A673 (cell line): ENCODE measurements around the gene COL1A1. TPM values are rescaled to one million over a fixed set of nuclear protein-coding genes. Genes with fewer than 3 reads are reported as not detected.

Source experiments
- BruUV-seq: library from RNA; stranded (reverse); fragments of 400-500 nt; replicated peaks from 2 replicates; lab custom pipeline; 2021; lab: Mats Ljungman, UMichigan
- CTCF ChIA-PET: fragments of 300-600 bp; sonication (Branson Sonifier 250); formaldehyde crosslinking; loops from one replicate; lab custom pipeline; 2022; ENCODE audit warnings: antibody characterized with exemption; lab: Charles Lee
- POLR2A ChIA-PET: fragments of 300-600 bp; sonication (Branson Sonifier 250); formaldehyde crosslinking; loops from one replicate; lab custom pipeline; 2022; ENCODE audit warnings: antibody characterized with exemption; ENCODE audit not compliant: low non-redundant PET; lab: Charles Lee
- DNase-seq: peaks from one replicate; pipeline ENCODE4 v3.0.0-alpha.2; 2015; ENCODE audit warnings: low spot score
- H3K27ac ChIP-seq: fragments of 200-600 bp; sonication (generic); 2 replicates; pipeline ENCODE4 v1.5.1; 2016; ENCODE audit warnings: mixed run types, low read depth, mild to moderate bottlenecking, mixed read lengths, antibody characterized with exemption, low read length; ENCODE audit not compliant: poor library complexity, severe bottlenecking
- H3K27me3 ChIP-seq: fragments of 200-600 bp; sonication (generic); replicated peaks from 2 replicates; pipeline ENCODE4 v1.6.1; 2017; ENCODE audit warnings: mixed run types, low read depth, mild to moderate bottlenecking, mixed read lengths, antibody characterized with exemption, low read length; ENCODE audit not compliant: insufficient read depth, poor library complexity
- H3K36me3 ChIP-seq: fragments of 200-600 bp; sonication (generic); 2 replicates; pipeline ENCODE4 v1.6.1; 2016; ENCODE audit warnings: mixed run types, mild to moderate bottlenecking, mixed read lengths, antibody characterized with exemption, low read length; ENCODE audit not compliant: insufficient read depth, poor library complexity, severe bottlenecking
- H3K4me1 ChIP-seq: fragments of 200-600 bp; sonication (generic); 2 replicates; pipeline ENCODE4 v1.6.1; 2017; ENCODE audit warnings: mixed run types, mild to moderate bottlenecking, mixed read lengths, antibody characterized with exemption, low read length; ENCODE audit not compliant: insufficient read depth, poor library complexity, severe bottlenecking
- H3K4me3 ChIP-seq: fragments of 200-600 bp; sonication (generic); 2 replicates; pipeline ENCODE4 v1.5.1; 2016; ENCODE audit warnings: low read depth, mixed run types, mild to moderate bottlenecking, mixed read lengths, low read length; ENCODE audit not compliant: poor library complexity, severe bottlenecking
- H3K9me3 ChIP-seq: fragments of 200-600 bp; sonication (generic); 2 replicates; pipeline ENCODE4 v1.6.1; 2016; ENCODE audit warnings: mixed run types, low read depth, mild to moderate bottlenecking, mixed read lengths, antibody characterized with exemption, low read length; ENCODE audit not compliant: poor library complexity, severe bottlenecking
- EZH2 ChIP-seq: fragments of 200-600 bp; sonication (generic); IDR thresholded peaks from 2 replicates; pipeline ENCODE4 v1.6.1; 2017; ENCODE audit warnings: borderline replicate concordance, low read depth, mild to moderate bottlenecking, mixed read lengths, antibody characterized with exemption, low read length; ENCODE audit not compliant: poor library complexity, severe bottlenecking
- intact Hi-C: fragments of 100-400 bp; cut with micrococcal nuclease; formaldehyde crosslinking; loops from one replicate; pipeline ENCODE4 v1.10.0; 2022; ENCODE audit not compliant: unreplicated experiment
- total RNA-seq: library from RNA; stranded (reverse); gene quantifications from 2 replicates; pipeline ENCODE4 v1.2.3, GENCODE V29; 2021
- TF ChIP-seq, protein P1 (sequence below): fragments of 300-800, 200-600 bp; sonication (generic); conservative IDR thresholded peaks from 2 replicates; pipeline ENCODE4 v1.5.1; 2017; ENCODE audit warnings: low read depth, mild to moderate bottlenecking, antibody characterized with exemption, low read length, moderate library complexity, mixed read lengths

COL1A1 gene
- total RNA-seq, 1 experiment from 2014 or later = 24.6 TPM

DNA sequence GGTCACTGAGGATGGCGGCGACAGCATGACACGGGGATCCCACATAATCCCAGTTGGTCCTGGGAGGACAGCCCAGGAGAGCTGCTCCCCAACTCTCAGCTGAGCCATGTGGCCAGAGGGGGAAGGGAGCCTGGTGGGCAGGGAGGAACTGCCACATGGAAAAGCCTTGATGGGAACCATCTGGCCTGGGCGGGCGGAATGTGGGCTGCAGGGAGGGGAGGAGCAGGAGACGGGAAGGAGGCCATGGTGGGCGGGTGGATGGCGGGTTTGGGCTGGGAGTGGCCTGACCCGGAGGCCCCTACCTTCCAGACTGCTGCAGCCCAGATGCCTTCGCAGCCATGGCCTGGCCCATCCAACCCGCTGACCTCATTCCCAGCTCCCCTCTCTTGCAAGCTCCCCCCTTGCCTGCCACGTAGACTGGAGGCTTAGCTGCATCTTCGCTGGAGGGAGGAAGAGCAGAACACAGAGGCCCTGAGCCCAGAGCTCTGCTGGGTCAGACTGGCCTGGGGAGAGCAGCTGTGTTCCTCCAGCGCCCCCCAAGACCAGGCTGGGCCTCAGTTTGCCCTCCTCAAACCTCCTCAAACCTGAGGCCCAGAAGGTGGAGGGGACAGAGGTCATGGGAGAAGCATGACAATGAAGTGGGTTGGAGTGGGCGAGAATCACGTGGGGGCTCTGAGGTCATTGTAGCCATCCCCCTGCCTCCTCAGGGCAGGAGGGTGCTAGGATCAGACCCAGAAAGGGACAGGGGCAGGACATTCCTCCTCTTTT lies 8.2 kb upstream of the COL1A1 start:
- Histone ChIP-seq H3K27me3 (no peaks in the 10 kb centered on the region), H3K4me1 (peaks cover 23% of the 10 kb centered on the region), H3K36me3 (no peaks in the 10 kb centered on the region), H3K27ac (peak overlapping the region; percentile 20), H3K4me3 (no peak overlapping the region), H3K9me3 (no peaks in the 10 kb centered on the region)
- TF ChIP-seq, protein P1, sequence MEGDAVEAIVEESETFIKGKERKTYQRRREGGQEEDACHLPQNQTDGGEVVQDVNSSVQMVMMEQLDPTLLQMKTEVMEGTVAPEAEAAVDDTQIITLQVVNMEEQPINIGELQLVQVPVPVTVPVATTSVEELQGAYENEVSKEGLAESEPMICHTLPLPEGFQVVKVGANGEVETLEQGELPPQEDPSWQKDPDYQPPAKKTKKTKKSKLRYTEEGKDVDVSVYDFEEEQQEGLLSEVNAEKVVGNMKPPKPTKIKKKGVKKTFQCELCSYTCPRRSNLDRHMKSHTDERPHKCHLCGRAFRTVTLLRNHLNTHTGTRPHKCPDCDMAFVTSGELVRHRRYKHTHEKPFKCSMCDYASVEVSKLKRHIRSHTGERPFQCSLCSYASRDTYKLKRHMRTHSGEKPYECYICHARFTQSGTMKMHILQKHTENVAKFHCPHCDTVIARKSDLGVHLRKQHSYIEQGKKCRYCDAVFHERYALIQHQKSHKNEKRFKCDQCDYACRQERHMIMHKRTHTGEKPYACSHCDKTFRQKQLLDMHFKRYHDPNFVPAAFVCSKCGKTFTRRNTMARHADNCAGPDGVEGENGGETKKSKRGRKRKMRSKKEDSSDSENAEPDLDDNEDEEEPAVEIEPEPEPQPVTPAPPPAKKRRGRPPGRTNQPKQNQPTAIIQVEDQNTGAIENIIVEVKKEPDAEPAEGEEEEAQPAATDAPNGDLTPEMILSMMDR = no peak
- TF ChIP-seq EZH2 = no peak
- BruUV-seq = no TSS peak
- ChIA-PET CTCF (interaction anchor here (0.5 kb wide), 1 partner anchor 292 kb away, joined by 3 read pairs; no protein-coding TSS in a partner anchor), POLR2A (interaction anchor here (0.7 kb wide), 1 partner anchor 9 kb away, joined by 3 read pairs; no protein-coding TSS in a partner anchor)
- intact Hi-C loops = no loop called here
- DNase-seq = peak; percentile 62

DNA sequence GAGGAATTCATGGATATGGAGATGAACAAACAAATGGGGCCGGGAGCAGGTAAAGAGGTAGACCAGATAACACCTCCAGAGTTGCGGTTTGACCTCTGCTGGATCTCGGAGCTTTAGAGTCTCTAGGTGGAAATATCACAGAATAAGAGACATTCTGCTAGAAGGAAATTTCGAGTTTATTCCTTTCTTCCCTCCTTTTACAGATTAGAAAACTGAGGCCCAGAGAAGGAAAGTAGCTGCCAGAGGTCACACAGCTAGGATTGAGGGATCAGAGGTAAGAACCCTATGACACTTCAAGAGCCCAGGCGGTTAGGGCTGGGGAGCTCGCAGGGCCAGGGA lies 7.7 kb upstream of the COL1A1 start:
- Histone ChIP-seq H3K27me3 (no peaks in the 10 kb centered on the region), H3K9me3 (no peaks in the 10 kb centered on the region), H3K4me1 (peaks cover 23% of the 10 kb centered on the region), H3K36me3 (no peaks in the 10 kb centered on the region), H3K4me3 (no peak overlapping the region), H3K27ac (no peak overlapping the region)
- BruUV-seq = no TSS peak
- DNase-seq = no peak
- TF ChIP-seq, protein P1 = no peak
- no peak for TF ChIP-seq EZH2
- CTCF ChIA-PET = interaction anchor here (0.6 kb wide), 1 partner anchor 89 kb away, joined by 7 read pairs; no protein-coding TSS in a partner anchor
- POLR2A ChIA-PET = interaction anchor here (0.7 kb wide), 1 partner anchor 8 kb away, joined by 3 read pairs; no protein-coding TSS in a partner anchor
- intact Hi-C loops = no loop called here

DNA sequence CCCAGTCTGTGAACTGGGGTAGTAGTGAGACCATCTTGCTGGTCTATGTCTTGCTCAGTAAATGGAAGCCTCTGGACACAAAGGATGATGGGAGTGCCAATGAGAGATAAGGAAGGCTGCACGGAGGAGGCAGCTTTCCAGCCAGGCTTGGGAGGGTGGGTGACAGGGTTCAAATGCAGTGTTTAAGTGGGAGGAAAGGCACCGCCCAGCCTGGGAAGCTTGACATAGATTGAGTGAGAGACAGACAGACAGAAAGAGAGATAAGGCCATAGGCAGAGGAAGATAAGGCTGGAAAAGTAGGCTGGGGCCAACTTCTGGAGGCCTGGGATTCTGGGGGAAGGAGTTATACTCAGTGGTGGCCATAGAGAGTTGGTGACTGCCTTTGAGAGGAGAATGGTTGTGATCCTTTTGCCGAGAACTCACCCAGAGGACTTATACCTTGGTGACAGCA lies 7.2 kb upstream of the COL1A1 start:
- intact Hi-C loops = no loop called here
- Histone ChIP-seq H3K4me3 (no peak overlapping the region), H3K27ac (no peak overlapping the region), H3K9me3 (no peaks in the 10 kb centered on the region), H3K27me3 (no peaks in the 10 kb centered on the region), H3K36me3 (no peaks in the 10 kb centered on the region), H3K4me1 (peaks cover 23% of the 10 kb centered on the region)
- TF ChIP-seq, protein P1 = no peak
- no peak for TF ChIP-seq EZH2
- CTCF ChIA-PET = interaction anchor here (0.6 kb wide), 1 partner anchor 89 kb away, joined by 7 read pairs; no protein-coding TSS in a partner anchor
- no TSS peak for BruUV-seq
- DNase-seq = no peak
- POLR2A ChIA-PET = no interaction called here
